Measurements from ENCODE around the gene ARRDC3. TPM values are rescaled to one million over a fixed set of nuclear protein-coding genes. Genes with fewer than 3 reads are reported as not detected.

The ARRDC3 gene
- total and polyA plus RNA-seq, 2 of the 8 experiments (the other 6 are each of a cell fraction or from before 2014, with no cell fraction given): 2.9 to 5.7 TPM

GRCh38 chr5:91416491-91416890 is 33.4 kb upstream of the ARRDC3 start:
- no peak overlapping the region for H2AFZ ChIP-seq (ENCODE audit: low read length)
- no peaks in the 10 kb centered on the region for H3K79me1 ChIP-seq (ENCODE audit: low read depth, low read length)
- no peak overlapping the region for H4K91ac ChIP-seq (replicated peaks; ENCODE audit: insufficient read length, low read length)
- H3K23me2 ChIP-seq (ENCODE audit: low read depth, low read length): peaks cover 2% of the 10 kb centered on the region; the same call in 1 of the 2 replicates
- no peak overlapping the region for H3K14ac ChIP-seq (ENCODE audit: insufficient read length)
- H4K5ac ChIP-seq (ENCODE audit: insufficient read length, low read depth, low read length): no peak overlapping the region
- no peak overlapping the region for H3K23ac ChIP-seq (ENCODE audit: insufficient read length)
- no peaks in the 10 kb centered on the region for H3K9me3 ChIP-seq (ENCODE audit: insufficient read depth in 2 of 2, low read depth in 1 of 2, low read length in 1 of 2)
- no peak overlapping the region for H4K8ac ChIP-seq (ENCODE audit: extremely low read depth, insufficient read depth, low read length)
- no peak overlapping the region for H2BK120ac ChIP-seq (replicated peaks; ENCODE audit: low read depth, low read length)
- no peak overlapping the region for H3K4me2 ChIP-seq (ENCODE audit: insufficient read depth in 1 of 2, low read depth in 2 of 2, low read length in 2 of 2)
- no peak overlapping the region for H2AK5ac ChIP-seq (ENCODE audit: low read depth, low read length)
- no peaks in the 10 kb centered on the region for H3K79me2 ChIP-seq (ENCODE audit: control insufficient read depth in 1 of 2, insufficient read depth in 2 of 2, low read length in 2 of 2)
- ChIA-PET POLR2A (ENCODE audit: partially characterized antibody) (no interaction called here), CTCF (ENCODE audit: partially characterized antibody) (interaction anchor here (0.6 to 7.2 kb wide), 7 partner anchors 9 to 196 kb away, joined by 3 to 122 read pairs (median 5); partner anchors contain the start of gene ARRDC3)
- H3K36me3 ChIP-seq (ENCODE audit: control insufficient read depth in 2 of 4, insufficient read depth in 4 of 4, low read length in 3 of 4): no peaks in the 10 kb centered on the region
- H3K4me1 ChIP-seq (replicated peaks in 1 of 4; ENCODE audit: control insufficient read depth in 3 of 4, insufficient read depth in 4 of 4, low read length in 3 of 4): peaks cover 0 to 3% (median 0%) of the 10 kb centered on the region in 4 experiments; a peak in 2 of 7 replicates
- H3K4me3 ChIP-seq (ENCODE audit: extremely low read depth in 1 of 4, insufficient read depth in 2 of 4, low read depth in 3 of 4, low read length in 4 of 4): no peak overlapping the region
- no peak overlapping the region for H2BK20ac ChIP-seq (ENCODE audit: low read length)
- H2BK15ac ChIP-seq (ENCODE audit: low read length): no peak overlapping the region
- no peak overlapping the region for H2BK12ac ChIP-seq (ENCODE audit: low read depth, low read length)
- H3K27ac ChIP-seq (ENCODE audit: low read depth, low read length): no peak overlapping the region
- no peak overlapping the region for H3K18ac ChIP-seq (ENCODE audit: extremely low read depth, low read length)
- no peak overlapping the region for H3K4ac ChIP-seq (replicated peaks; ENCODE audit: insufficient read length, low read depth, low read length)
- no peak overlapping the region for H2BK5ac ChIP-seq (ENCODE audit: low read depth, low read length)
- DNase-seq (ENCODE audit: low read depth in 1 of 2, low spot score in 2 of 2) (no peak), FAIRE-seq (no peak)
- no peak overlapping the region for H3K56ac ChIP-seq (replicated peaks; ENCODE audit: insufficient read length, low read depth, low read length)
- H3K27me3 ChIP-seq (replicated peaks in 1 of 4; ENCODE audit: control insufficient read depth in 3 of 4, extremely low read depth in 1 of 4, insufficient read depth in 3 of 4, low read length in 3 of 4): no peaks in the 10 kb centered on the region
- WGBS, 2 experiments (ENCODE audit: extremely low coverage in 1 of 2, insufficient coverage in 1 of 2, insufficient read length in 1 of 2, insufficient replicate concordance in 2 of 2, low coverage in 1 of 2, low lambda C conversion rate in 2 of 2, missing lambda C conversion rate in 1 of 2): 89% methylated on average over 2 of the region's 2 CpGs; no CpG with 5 or more reads in 1 of the 2 experiments
- no peak overlapping the region for H3K9ac ChIP-seq (replicated peaks in 1 of 4; ENCODE audit: extremely low read depth in 1 of 4, low read depth in 3 of 4, low read length in 3 of 4)
- no peaks in the 10 kb centered on the region for H4K20me1 ChIP-seq (replicated peaks in 1 of 2; ENCODE audit: control insufficient read depth in 1 of 2, insufficient read depth in 2 of 2, low read length in 2 of 2)
- TF ChIP-seq HDAC2 (IDR thresholded peaks at IDR 0.05; ENCODE audit: borderline replicate concordance in 1 of 2, low read depth in 2 of 2, low read length in 2 of 2): no peak
- TF ChIP-seq RFX5 (IDR thresholded peaks at IDR 0.05; ENCODE audit: borderline replicate concordance, low read depth, low read length): no peak
- no peak for TF ChIP-seq SIX5 (IDR thresholded peaks at IDR 0.05; ENCODE audit: low read depth, low read length)
- TF ChIP-seq SRF (IDR thresholded peaks at IDR 0.05; ENCODE audit: low read depth, low read length): no peak
- TF ChIP-seq PHF8 (conservative IDR thresholded peaks at IDR 0.05; ENCODE audit: low read depth, low read length): no peak
- TF ChIP-seq MAX (IDR thresholded peaks at IDR 0.05): no peak
- no peak for TF ChIP-seq BCL11A (IDR thresholded peaks at IDR 0.05; ENCODE audit: low read depth in 2 of 2, low read length in 2 of 2)
- no peak for TF ChIP-seq TCF12 (IDR thresholded peaks at IDR 0.05; ENCODE audit: low read depth, low read length)
- no peak for TF ChIP-seq SAP30 (IDR thresholded peaks at IDR 0.05; ENCODE audit: insufficient read depth, insufficient replicate concordance, low read length)
- no peak for TF ChIP-seq ASH2L (IDR thresholded peaks at IDR 0.05; ENCODE audit: low read length)
- no peak for TF ChIP-seq SP1 (IDR thresholded peaks at IDR 0.05; ENCODE audit: low read depth, low read length)
- TF ChIP-seq GABPA (IDR thresholded peaks at IDR 0.05; ENCODE audit: borderline replicate concordance, insufficient read depth, low read length): no peak
- no peak for TF ChIP-seq TAF7 (optimal IDR thresholded peaks at IDR 0.05; ENCODE audit: borderline replicate concordance, low read depth, low read length)
- no peak for TF ChIP-seq CREB1 (IDR thresholded peaks at IDR 0.05)
